ENCODE results near the gene TIE1. TPM values are rescaled to one million over a fixed set of nuclear protein-coding genes. Genes with fewer than 3 reads are reported as not detected.

The TIE1 gene
- total and polyA plus RNA-seq, 12 donors, result 5.0 to 49.8 (median 27.0) TPM

DNA sequence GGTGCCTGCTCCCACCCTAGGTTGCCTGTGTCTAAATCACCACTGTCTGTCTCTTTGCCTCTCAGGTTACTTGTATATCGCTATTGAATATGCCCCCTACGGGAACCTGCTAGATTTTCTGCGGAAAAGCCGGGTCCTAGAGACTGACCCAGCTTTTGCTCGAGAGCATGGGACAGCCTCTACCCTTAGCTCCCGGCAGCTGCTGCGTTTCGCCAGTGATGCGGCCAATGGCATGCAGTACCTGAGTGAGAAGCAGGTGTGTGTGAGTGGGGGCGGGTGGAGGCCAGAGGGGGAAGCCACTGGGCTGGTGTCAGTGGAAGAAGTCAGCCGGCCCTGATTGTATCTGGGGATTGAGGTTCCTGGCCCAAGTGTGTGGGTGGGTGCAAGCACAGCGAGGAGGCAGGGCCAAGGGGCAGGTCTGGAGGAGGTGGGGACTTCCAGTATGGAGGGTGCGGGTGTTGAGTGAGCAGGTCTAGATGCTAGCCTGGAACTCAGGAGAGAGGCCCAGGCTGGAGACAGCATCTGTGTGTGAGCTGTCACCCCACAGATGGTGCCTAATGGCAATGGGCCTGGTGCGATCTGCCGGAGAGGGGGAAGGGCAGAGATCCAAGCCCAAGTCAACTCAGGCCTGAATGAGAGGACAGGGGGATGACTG is 17.2 kb downstream of the TIE1 start:
- DNase-seq, result no peak
- Histone ChIP-seq H3K4me1 (replicated peaks in 1 of 2) (peaks cover 0 to 6% of the 10 kb centered on the region in 2 donors), H3K27ac (no peak overlapping the region), H3K9me3 (replicated peaks in 1 of 3) (no peaks in the 10 kb centered on the region), H3K36me3 (replicated peaks in 1 of 2) (no peaks in the 10 kb centered on the region), H3K4me3 (no peak overlapping the region), H3K27me3 (no peaks in the 10 kb centered on the region)
- WGBS, 4 donors, result 89 to 92% (median 91%) methylated on average over 14 to 15 of the region's 15 CpGs
- TF ChIP-seq, protein P1, sequence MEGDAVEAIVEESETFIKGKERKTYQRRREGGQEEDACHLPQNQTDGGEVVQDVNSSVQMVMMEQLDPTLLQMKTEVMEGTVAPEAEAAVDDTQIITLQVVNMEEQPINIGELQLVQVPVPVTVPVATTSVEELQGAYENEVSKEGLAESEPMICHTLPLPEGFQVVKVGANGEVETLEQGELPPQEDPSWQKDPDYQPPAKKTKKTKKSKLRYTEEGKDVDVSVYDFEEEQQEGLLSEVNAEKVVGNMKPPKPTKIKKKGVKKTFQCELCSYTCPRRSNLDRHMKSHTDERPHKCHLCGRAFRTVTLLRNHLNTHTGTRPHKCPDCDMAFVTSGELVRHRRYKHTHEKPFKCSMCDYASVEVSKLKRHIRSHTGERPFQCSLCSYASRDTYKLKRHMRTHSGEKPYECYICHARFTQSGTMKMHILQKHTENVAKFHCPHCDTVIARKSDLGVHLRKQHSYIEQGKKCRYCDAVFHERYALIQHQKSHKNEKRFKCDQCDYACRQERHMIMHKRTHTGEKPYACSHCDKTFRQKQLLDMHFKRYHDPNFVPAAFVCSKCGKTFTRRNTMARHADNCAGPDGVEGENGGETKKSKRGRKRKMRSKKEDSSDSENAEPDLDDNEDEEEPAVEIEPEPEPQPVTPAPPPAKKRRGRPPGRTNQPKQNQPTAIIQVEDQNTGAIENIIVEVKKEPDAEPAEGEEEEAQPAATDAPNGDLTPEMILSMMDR (IDR thresholded peaks at IDR 0.05), result no peak
- no peak for TF ChIP-seq POLR2A (IDR thresholded peaks at IDR 0.05)
- intact Hi-C loops (cut with DNase I), result no loop called here

DNA sequence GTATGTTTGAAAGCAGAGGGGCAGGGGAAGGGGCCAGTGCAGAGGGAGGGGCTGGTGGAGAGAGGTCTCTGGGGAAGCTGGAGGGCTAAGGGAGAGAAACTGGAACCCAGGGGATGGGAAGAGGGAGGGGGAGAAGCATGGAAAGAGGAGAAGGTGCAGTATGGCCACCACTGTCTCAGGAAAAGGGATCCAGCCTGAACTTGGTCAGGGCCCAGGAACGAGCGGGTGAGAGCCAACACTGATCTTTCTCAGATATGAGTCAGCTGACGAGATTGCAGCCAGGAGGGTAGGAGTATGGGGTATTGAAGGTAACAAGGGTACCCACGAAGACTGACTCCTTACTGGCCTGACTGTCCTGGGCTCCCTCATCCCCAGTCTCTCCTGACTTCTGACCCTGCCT is 18.0 kb downstream of the TIE1 start:
- 33 to 71% (median 60%) methylated on average over 4 of the region's 4 CpGs for WGBS, 4 donors
- Histone ChIP-seq H3K4me1 (replicated peaks in 1 of 2) (peaks cover 0 to 6% of the 10 kb centered on the region in 2 donors), H3K27ac (no peak overlapping the region), H3K9me3 (replicated peaks in 1 of 3) (no peaks in the 10 kb centered on the region), H3K27me3 (no peaks in the 10 kb centered on the region), H3K4me3 (no peak overlapping the region), H3K36me3 (replicated peaks in 1 of 2) (no peaks in the 10 kb centered on the region)
- DNase-seq, result peak in 4 of 7 donors; percentile 33 to 49 (median 44)
- intact Hi-C loops (cut with DNase I), result no loop called here
- no peak for TF ChIP-seq POLR2A (IDR thresholded peaks at IDR 0.05)
- TF ChIP-seq, protein P1 (IDR thresholded peaks at IDR 0.05), result no peak

DNA sequence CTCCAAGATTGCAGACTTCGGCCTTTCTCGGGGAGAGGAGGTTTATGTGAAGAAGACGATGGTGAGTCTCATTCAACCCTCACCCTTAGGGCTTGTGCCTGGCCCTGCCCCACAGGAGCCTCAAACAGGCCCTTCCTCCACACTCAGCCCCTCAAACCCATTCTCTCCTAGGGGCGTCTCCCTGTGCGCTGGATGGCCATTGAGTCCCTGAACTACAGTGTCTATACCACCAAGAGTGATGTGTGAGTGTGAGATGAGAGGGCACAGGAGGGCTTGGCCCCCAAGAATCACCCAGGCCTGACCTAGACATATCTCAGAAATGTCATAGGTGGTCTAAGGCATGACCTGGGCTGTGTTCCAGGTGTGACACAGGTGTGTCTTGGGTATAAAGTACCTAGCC is 18.5 kb downstream of the TIE1 start:
- Histone ChIP-seq H3K9me3 (replicated peaks in 1 of 3) (no peaks in the 10 kb centered on the region), H3K27me3 (no peaks in the 10 kb centered on the region), H3K4me1 (replicated peaks in 1 of 2) (peaks cover 0 to 6% of the 10 kb centered on the region in 2 donors), H3K4me3 (no peak overlapping the region), H3K27ac (no peak overlapping the region), H3K36me3 (replicated peaks in 1 of 2) (no peaks in the 10 kb centered on the region)
- DNase-seq, result no peak
- TF ChIP-seq, protein P1 (IDR thresholded peaks at IDR 0.05), result no peak
- TF ChIP-seq POLR2A (IDR thresholded peaks at IDR 0.05), result no peak
- 92 to 98% (median 97%) methylated on average over 4 to 5 of the region's 5 CpGs for WGBS, 4 donors
- intact Hi-C loops (cut with DNase I), result no loop called here

DNA sequence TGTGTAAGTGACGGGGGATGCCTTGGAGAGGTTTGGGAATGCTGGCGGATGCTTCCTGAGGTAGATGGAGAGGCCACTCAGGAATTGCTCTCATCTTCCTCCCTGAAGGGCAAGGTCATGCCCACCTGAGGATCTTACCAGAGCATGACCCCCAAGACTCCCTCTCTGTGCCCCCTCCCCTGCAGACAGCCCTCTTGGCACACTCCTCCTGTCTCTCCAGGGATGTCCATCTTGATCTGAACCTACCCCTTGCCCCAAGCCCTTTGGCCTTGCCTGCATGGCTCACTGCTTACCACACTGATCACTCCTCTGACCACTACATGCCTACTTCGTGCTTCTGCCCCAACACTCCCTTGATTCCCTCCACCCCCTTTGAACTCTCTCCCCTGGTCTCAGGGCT is 19.0 kb downstream of the TIE1 start:
- intact Hi-C loops (cut with DNase I), result no loop called here
- Histone ChIP-seq H3K9me3 (replicated peaks in 1 of 3) (no peaks in the 10 kb centered on the region), H3K4me1 (replicated peaks in 1 of 2) (peaks cover 0 to 6% of the 10 kb centered on the region in 2 donors), H3K27me3 (no peaks in the 10 kb centered on the region), H3K4me3 (no peak overlapping the region), H3K27ac (no peak overlapping the region), H3K36me3 (replicated peaks in 1 of 2) (no peaks in the 10 kb centered on the region)
- WGBS, 4 donors, result 66 to 100% (median 91%) methylated on average over 2 to 3 of the region's 3 CpGs
- DNase-seq, result no peak
- TF ChIP-seq, protein P1 (IDR thresholded peaks at IDR 0.05), result no peak
- TF ChIP-seq POLR2A (IDR thresholded peaks at IDR 0.05), result no peak
